ENCODE results near the gene NOD2. TPM values are rescaled to one million over a fixed set of nuclear protein-coding genes. Genes with fewer than 3 reads are reported as not detected.

The NOD2 gene
- total and polyA plus RNA-seq, 12 donors = 0.13 to 4.9 (median 0.48) TPM

DNA sequence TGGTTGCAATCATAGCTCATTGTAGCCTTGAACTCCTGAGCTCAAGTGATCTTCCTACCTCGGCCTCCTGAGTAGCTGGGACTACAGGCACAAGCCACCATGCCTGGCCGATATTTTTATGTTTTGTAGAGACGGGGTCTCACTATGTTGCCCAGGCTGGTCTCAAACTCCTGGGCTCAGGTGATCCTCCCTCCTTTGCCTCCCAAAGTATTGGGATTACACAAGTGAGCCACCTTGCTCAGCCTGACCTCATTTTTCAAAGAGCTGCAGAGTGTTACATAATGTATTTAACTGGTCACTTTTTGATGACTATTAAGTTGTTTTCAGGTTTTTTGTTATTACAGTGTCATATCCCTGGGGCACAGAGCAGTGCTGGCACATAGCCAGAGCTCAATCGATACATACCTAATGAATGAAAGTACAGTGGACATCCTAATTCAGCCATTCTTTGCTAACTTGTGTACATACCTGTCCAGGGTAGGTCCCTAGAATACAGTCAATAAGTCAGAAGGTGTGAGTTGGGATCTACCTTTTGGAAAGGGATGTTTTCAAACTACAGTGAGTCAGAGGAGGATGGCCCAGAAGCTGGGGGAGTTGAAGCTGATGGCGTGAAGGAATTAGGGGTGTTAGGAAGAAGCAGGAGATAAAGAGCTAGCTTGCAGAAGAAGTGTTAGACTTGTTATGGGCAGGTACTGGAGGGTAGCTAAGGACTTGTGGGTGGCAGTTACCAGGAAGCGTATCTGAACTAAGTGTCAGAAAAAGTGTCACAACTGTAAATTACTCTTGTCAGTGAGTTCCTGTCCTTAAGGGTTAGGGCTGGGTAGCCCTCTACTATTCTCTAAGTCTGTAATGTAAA lies 28.4 kb downstream of the NOD2 start:
- H3K36me3 ChIP-seq = peaks cover 0 to 53% (median 0%) of the 10 kb centered on the region in 9 donors
- H3K9me3 ChIP-seq = peaks cover 0 to 8% (median 0%) of the 10 kb centered on the region in 11 donors
- peaks cover 0 to 5% (median 0%) of the 10 kb centered on the region in 7 donors for H3K27me3 ChIP-seq
- no peak overlapping the region for H3K4me3 ChIP-seq
- peak overlapping the region in 1 of 10 donors; percentile 70 for H3K27ac ChIP-seq
- peaks cover 0 to 22% (median 0%) of the 10 kb centered on the region in 9 donors for H3K4me1 ChIP-seq
- WGBS, 2 donors = 92% methylated on average over 6 of the region's 6 CpGs
- intact Hi-C loops (cut with DNase I) = no loop called here
- no peak for DNase-seq
- TF ChIP-seq, protein P1, sequence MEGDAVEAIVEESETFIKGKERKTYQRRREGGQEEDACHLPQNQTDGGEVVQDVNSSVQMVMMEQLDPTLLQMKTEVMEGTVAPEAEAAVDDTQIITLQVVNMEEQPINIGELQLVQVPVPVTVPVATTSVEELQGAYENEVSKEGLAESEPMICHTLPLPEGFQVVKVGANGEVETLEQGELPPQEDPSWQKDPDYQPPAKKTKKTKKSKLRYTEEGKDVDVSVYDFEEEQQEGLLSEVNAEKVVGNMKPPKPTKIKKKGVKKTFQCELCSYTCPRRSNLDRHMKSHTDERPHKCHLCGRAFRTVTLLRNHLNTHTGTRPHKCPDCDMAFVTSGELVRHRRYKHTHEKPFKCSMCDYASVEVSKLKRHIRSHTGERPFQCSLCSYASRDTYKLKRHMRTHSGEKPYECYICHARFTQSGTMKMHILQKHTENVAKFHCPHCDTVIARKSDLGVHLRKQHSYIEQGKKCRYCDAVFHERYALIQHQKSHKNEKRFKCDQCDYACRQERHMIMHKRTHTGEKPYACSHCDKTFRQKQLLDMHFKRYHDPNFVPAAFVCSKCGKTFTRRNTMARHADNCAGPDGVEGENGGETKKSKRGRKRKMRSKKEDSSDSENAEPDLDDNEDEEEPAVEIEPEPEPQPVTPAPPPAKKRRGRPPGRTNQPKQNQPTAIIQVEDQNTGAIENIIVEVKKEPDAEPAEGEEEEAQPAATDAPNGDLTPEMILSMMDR (IDR thresholded peaks at IDR 0.05) = no peak
- no peak for ATAC-seq

DNA sequence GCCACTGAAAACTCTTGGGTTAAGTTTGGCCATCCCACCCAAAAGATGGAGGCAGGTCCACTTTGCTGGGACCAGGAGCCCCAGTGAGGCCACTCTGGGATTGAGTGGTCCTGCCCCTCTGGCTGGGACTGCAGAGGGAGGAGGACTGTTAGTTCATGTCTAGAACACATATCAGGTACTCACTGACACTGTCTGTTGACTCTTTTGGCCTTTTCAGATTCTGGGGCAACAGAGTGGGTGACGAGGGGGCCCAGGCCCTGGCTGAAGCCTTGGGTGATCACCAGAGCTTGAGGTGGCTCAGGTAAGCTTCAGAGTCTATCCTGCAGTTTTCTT lies 29.0 kb downstream of the NOD2 start:
- WGBS, 2 donors = 98 to 100% methylated on average over 1 of the region's 1 CpG
- peak overlapping the region in 1 of 10 donors; percentile 70 for H3K27ac ChIP-seq
- H3K9me3 ChIP-seq = peaks cover 0 to 8% (median 0%) of the 10 kb centered on the region in 11 donors
- intact Hi-C loops (cut with DNase I) = no loop called here
- H3K4me1 ChIP-seq = peaks cover 0 to 16% (median 0%) of the 10 kb centered on the region in 9 donors
- TF ChIP-seq, protein P1 (IDR thresholded peaks at IDR 0.05) = no peak
- no peak overlapping the region for H3K4me3 ChIP-seq
- peaks cover 0 to 59% (median 0%) of the 10 kb centered on the region in 9 donors for H3K36me3 ChIP-seq
- peaks cover 0 to 5% (median 0%) of the 10 kb centered on the region in 7 donors for H3K27me3 ChIP-seq
- ATAC-seq (no peak), DNase-seq (no peak)

DNA sequence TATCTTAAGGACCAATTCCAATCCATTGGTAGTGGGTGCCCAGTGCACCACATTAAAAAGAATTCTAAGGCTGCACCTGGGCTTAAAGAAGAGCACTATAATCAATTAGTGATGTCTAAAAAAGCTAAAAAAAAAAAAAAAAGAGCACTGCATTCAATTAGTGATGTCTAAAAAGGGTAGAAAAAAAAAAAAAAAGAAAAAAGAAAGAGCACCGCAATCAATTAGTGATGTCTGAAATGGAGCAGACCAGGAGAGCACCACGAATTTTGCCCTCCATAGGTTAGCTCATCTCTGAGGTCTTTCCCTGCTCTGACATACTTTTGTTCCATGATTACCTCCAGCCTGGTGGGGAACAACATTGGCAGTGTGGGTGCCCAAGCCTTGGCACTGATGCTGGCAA lies 29.6 kb downstream of the NOD2 start:
- WGBS, 2 donors = 90 to 91% methylated on average over 2 of the region's 2 CpGs
- TF ChIP-seq, protein P1 (IDR thresholded peaks at IDR 0.05) = no peak
- DNase-seq = no peak
- H3K27me3 ChIP-seq = peaks cover 0 to 5% (median 0%) of the 10 kb centered on the region in 7 donors
- no peak overlapping the region for H3K4me3 ChIP-seq
- peaks cover 0 to 63% (median 0%) of the 10 kb centered on the region in 9 donors for H3K36me3 ChIP-seq
- H3K4me1 ChIP-seq = peaks cover 0 to 10% (median 0%) of the 10 kb centered on the region in 9 donors
- no peak for ATAC-seq
- intact Hi-C loops (cut with DNase I) = no loop called here
- no peak overlapping the region for H3K27ac ChIP-seq
- H3K9me3 ChIP-seq = peaks cover 0 to 8% (median 0%) of the 10 kb centered on the region in 11 donors

DNA sequence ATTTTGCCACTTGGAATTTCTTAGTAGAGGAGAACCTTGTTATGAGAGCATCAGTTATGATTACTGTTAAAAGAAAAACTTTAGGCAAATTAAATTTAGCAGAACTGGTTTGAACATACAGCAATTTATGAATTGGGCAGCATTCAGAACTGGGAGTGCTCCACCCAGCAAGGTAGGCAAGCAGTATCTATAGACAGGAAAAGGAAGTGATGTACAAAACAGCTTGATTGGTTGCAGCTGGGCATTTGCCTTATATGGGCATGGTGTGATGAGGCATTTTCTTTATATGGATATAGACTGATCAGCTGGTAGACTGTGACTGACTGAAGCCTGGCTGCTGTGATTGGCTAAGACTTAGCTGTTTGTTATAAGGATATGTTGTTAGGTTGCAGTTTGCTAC lies 30.9 kb downstream of the NOD2 start:
- Histone ChIP-seq H3K4me1 (no peaks in the 10 kb centered on the region), H3K4me3 (no peak overlapping the region), H3K36me3 (peaks cover 0 to 76% (median 0%) of the 10 kb centered on the region in 9 donors), H3K9me3 (peaks cover 0 to 8% (median 0%) of the 10 kb centered on the region in 11 donors), H3K27ac (no peak overlapping the region), H3K27me3 (peaks cover 0 to 5% (median 0%) of the 10 kb centered on the region in 7 donors)
- intact Hi-C loops (cut with DNase I) = no loop called here
- DNase-seq (no peak), ATAC-seq (no peak)
- TF ChIP-seq, protein P1 (IDR thresholded peaks at IDR 0.05) = no peak

All from heart right ventricle (tissue), 16 donors.